ENCODE measurements around the gene TMEM252.

TMEM252 gene

DNA sequence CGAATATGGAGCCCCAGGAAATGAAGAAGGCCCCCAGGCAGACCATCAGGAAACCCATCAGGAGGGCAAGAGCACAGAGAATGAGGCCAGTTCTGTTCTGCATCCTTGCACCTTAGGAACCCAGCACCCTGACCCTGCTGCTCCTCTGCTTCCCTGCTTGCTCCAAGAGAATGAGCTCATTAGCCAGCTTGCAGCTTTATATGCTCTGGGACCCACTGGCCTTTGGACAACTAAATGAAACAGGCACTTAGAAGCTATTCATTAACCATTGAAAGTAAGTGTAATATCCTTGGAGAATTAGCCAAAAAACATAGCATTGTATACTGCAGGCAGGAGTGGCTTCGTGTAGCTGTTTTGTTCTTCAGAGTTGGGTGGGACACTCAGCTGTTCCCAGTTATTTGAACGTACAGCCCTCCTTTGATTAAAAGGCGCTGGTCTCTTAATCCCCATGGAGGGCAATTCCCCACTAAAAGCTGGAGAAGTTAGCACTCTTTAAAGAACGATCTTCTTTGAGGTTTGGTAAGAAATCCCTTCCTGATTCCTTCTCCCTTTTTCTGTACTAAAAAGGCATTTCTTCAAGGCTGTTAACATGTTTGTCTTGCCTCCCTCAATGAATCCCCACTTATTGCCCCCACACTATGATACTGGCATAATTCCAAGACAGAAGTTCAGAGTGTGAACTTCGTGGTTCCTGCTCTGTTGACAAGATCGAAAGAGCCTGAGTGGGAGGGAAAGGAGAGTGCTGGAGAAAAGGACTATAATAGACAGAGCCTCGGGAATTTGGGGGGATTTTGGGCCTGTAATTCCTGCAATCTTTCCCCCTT lies at the start of gene TMEM252:
TMEM252 (minus strand) TSS at position 172 of the 824 bp plus-strand sequence; CDS start at position 103, 69 bp downstream.
- DNase-seq (ENCODE audit: low spot score) = no peak

DNA sequence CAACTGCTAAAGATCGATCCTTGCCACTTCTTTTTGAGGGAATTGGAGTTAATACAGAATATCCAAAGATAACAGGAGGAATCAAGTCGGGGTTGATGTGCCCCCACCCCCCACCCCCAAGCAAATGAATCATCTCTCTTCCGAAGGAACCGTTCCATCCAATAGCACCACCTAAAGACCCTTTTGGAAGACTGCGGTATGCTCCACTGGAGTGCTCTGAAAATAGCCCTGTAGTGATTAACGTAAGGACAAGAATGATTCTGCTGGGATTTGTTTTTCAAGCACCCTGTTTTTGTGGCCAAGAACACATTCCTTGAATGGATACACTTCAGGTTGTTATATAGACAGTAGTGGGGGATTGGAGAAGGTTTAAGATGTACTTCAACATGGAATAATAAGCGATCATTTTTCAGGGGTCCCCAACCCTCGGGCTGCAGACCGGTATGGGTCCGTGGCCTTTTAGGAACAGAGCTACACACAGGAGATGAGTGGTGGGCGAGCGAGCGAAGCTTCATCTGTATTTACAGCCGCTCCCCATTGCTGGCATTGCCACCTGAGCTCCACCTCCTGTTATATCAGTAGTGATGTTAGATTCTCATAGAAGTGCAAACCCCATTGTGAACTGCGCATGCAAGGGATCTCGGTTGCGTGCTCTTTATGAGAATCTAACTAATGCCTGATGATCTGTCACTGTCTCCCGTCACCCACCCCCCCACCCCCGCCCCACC lies 44.5 kb upstream of the TMEM252 start:
- DNase-seq (ENCODE audit: low spot score) = no peak

GRCh38 chr9:68584189-68585033 lies 43.7 kb upstream of the TMEM252 start:
- DNase-seq (ENCODE audit: low spot score) = peak; percentile 72

DNA sequence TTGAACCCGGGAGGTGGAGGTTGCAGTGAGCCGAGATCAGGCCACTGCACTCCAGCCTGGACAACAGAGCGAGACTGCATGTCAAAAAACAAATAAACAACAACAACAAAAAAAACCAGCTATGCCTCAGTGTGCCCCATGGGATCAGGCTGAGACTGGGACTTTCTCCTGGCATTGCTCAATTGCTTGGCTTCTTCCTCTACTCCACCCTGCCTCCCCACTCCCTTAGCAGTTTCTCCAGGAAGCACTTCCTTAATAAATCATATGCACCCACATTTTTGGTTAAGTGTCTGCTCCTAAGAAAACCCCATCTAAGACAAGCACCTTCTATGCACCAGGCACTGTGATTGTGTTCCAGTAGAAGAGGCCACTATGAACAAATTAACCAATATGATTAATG lies 41.0 kb upstream of the TMEM252 start:
- DNase-seq (ENCODE audit: low spot score) = no peak

GRCh38 chr9:68577774-68578591 lies 37.3 kb upstream of the TMEM252 start:
- DNase-seq (ENCODE audit: low spot score) = no peak

DNA sequence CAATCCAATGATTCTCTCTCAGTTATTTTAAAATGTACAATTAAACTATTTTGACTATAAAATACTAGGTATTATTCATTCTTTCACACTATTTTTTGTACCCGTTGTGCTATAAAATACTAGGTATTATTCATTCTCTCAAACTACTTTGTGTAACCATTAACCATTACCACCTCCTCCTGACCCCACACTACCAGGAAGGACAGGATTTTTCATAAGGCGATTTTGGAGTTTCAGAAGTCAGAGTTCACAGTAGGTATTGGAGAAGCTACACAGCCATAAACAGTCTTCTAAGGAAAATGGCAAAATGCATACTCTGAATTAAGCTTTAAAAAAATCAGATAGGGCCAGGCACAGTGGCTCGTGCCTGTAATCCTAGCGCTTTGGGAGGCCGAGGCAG lies 35.1 kb upstream of the TMEM252 start:
- no peak for DNase-seq (ENCODE audit: low spot score)

GRCh38 chr9:68574150-68574549 lies 33.5 kb upstream of the TMEM252 start:
- no peak for DNase-seq (ENCODE audit: low spot score)

DNA sequence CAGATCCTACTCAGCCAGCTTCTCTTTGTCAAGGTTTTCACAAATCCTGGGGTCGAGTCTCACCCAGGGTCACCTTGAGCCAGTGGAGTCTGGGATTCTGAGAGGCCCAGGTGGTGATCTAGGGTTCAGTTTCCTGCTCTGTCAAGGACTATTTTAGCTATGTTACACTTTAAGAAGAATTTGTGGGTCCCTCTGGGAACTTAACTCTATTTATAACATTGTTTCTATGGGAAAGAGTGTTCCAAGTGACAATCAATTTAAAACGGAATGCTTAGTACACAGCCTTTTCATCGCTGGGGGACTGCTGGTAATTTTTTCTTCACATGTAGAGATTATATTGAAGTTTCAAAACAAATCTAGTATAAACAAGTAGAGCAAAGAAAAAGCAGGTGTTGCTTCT lies 26.9 kb upstream of the TMEM252 start:
- DNase-seq (ENCODE audit: low spot score) = no peak

DNA sequence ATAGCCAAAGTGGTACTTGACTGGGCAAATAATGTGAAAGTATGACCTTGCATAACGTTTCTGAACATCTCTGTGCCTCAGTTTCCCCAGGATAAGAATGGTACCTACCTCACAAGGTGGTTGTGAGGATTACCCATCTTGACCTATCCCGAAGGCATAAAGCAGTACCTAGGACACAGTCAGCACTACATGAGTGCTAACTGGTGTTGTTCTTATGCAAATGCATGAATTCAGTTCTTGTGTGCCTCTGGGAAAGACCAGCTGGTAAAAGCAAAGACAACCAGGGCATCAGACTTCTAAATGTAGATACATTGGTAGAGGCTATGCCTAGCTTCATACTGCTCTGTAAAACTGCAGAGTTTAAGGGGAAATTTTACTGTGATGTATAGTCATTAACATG lies 21.8 kb upstream of the TMEM252 start:
- DNase-seq (ENCODE audit: low spot score) = no peak

- DNase-seq (ENCODE audit: low spot score) = peak; percentile 40
Observed at GRCh38 chr9:68560071-68560844, 19.6 kb upstream of the TMEM252 start.

DNA sequence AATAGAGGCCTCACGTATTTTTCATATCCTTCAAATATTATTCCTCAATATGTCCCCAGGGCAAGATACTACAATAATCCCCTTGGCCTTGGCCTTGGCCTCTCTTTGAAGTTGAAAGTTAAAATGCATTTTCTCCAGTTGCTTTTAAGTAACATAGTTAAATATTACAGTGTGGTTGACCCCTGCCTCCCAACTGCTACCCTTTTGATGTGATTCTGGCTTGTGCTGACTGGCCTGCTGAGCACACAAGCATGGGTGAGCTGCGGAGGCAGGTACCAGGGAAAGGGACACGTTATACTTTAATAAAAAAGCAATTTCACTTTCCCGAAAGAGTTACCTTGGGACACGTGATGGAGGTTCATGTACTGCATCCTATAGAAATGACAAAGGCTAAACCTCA lies 17.9 kb upstream of the TMEM252 start:
- DNase-seq (ENCODE audit: low spot score) = no peak

DNA sequence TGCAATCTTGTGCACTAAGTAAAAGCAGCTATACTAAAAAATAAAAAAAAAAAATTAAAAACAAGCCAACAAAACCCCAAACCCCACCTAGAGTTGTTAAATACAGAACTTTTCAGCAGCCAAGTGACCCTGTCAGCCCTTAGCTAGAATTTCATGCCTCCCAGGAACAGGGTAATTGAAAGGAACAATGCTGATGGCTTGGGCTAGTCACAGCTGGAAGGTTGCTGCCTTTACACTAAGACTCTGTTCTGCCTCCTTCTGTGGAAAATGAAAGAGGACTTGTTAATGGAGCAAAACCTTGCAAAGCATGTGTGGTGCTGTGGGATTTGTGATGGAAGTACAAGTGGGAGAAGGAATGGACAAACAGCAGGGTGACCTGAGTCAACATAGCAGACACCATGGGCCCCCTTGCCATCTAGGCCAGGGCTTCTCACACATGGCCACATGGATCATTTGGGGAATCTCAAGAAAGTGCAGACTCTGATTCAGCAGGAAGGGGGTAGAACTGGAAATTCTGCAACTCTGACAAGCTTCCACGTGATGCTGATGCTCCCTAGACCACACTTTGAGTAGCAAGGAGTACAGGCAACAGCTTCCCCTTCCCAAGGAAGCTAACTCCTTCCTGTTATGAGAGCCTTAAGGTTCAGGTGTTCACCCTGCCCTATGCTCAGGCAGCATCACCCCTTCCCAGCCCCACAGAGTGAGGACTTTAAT lies 14.9 kb upstream of the TMEM252 start:
- no peak for DNase-seq (ENCODE audit: low spot score)

DNA sequence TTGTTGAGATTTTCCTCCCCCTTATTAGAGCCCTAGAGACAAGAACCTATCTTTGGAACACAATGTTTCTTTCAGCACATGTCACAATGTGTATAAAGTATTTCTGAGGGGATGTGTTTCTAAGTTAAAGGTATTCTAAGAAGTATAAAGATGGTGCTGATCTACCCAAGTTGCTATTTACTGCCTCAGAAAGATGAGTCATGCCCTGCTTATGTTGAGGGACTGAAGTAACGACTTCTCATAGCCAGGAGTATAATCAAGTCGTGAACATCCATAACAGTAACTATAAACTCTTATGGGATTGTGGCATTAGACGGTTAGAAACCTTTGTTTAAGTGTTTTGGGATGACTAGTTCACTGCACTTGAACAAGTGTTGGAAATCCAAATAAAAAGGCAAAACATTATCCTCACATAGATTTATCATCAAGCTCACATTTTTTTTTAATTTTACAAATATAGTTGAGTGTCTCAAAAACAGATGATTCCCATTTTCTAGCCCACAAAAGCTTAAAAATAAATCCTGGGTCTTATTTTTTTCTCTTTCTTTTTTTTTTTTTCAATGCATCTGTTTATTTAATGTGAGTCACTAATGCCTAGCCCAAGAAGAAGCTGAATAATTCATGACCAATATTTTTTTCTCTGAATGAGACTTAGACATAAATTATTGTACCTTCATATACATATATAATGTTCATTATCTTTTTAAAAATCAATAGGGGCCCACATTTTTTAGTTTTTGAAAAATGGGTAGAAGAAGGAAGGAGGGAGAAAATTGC lies 12.2 kb upstream of the TMEM252 start:
- DNase-seq (ENCODE audit: low spot score) = no peak

DNA sequence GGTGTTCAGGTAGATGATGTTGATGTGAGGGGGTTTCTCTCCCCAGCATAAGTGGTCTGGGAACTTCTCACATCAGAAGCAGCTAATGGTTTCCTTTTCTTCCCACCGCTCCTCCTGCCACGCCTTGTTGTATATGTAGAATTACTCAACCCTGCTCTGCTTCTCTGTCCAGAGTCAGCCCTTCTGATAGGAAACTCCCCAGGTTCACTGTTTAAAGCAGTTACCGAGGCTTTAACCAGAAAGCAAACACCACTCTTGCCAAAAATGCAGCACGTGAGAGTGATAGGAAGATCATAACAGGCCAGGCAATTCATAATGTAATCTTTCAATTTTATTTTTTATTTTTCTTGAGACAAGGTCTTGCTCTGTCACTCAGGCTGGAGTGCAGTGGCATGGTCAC lies 10.5 kb upstream of the TMEM252 start:
- no peak for DNase-seq (ENCODE audit: low spot score)

GRCh38 chr9:68548241-68548640 lies 7.6 kb upstream of the TMEM252 start:
- no peak for DNase-seq (ENCODE audit: low spot score)

DNA sequence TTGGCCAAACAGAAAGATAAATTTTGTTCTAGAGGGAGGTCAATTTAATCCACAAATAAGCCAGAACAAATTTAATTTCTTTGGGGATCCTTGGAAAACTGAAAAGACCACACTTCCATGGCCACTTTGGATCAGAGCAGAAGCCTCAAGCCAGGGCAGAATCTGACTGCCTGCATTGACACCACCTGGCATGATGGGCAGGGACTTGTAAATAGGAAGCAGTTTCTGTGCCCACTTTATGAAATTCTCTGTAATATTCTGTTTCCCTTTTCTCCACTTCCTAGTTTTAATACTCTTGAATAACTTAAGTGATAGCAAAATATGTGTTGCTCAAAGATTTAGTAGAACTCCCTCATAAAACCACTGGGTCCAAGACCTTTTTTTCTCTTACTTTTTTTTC lies 6.7 kb upstream of the TMEM252 start:
- DNase-seq (ENCODE audit: low spot score) = no peak

DNA sequence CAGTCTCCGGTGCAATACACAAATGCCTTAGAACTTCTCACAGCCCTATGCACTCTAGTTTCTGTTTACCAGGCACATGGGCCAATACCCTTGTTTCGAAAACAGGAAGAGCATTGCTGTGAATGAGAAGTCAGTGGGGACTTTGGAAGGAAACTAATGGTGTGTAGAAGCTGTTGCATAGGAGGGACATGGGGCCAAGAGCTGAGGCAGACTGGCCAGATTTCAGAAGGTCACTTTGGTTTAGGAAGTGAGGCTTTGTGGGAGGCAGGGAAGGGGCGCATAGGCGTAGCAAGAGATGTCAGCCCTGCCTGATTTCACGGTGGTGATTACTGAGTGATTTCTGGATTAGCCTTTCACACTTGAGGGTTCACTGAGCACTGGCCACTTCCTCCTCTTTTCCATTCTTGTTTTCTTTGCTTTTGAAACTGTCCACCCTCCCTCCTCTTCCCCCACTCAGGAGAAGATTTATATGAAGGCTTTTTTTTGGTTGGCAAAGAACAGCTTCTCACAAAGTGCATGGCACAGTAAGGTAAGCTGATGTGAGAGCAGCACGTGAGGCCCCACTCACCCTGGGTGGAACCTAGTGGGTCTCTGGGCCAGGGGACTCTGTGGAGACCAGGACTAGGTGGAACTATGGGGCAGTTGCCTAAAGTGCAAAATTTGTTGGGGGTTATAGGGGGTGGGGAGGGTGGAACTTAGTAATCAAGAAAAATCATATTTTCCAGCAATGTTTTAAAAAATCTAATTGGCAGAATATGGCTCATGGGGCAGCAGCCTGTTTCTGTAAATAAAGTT lies 6.1 kb upstream of the TMEM252 start:
- no peak for DNase-seq (ENCODE audit: low spot score)

GRCh38 chr9:68545033-68545705 lies 4.5 kb upstream of the TMEM252 start:
- no peak for DNase-seq (ENCODE audit: low spot score)
